Measurements from ENCODE around the gene SUSD3. TPM values are rescaled to one million over a fixed set of nuclear protein-coding genes. Genes with fewer than 3 reads are reported as not detected.

The SUSD3 gene
- total RNA-seq, 2 donors from 2014 or later, result 53.1 to 56.8 TPM

DNA sequence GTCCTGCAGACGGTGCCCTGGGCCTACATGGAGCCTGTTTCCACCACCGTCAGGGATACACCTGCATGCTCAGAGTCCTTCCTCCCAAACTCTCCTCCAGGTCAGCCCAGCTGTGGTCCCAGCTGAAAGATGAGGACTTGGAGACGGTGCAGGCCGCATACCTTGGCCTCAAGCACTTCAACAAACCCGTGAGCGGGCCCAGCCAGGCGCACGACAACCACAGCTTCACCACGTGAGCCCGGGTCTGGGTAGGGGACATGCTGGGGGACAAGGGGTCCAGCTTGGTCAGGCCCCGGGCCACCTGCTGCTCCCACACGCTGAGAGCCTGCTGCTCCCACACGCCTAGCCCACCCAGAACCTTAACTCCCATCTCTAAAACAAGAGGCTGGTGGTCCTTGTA lies 20.9 kb downstream of the SUSD3 start:
- H3K27ac Mint-ChIP-seq, result no peak overlapping the region
- DNase-seq, result no peak
- no peak for ATAC-seq (replicated peaks in 1 of 2)

DNA sequence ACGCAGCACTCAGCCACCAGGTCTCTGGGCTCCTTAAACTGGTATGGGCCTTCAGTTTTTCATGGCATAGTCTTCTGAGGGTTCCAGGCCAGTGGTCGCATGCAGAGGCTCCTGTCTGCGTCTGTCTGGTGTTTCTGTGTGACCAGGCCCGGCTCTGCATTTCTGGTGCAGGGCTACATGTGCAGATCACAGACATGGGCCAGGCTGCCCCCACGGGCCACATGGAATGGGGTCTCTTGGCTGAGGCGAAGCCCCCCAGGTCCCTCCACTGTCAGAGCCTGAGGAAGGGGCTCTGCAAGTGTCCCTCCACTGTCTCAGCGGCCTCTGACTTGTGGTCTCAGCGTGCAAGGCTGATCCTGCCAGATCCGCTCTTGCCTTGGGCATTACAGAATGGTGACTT lies 21.9 kb downstream of the SUSD3 start:
- H3K27me3 Mint-ChIP-seq (ENCODE audit: low read depth), result no peaks in the 10 kb centered on the region
- peaks cover 45% of the 10 kb centered on the region for H3K4me1 Mint-ChIP-seq (ENCODE audit: low read depth)
- no peak for DNase-seq
- H3K36me3 Mint-ChIP-seq (ENCODE audit: insufficient read depth in 2 of 2), result peaks cover 13 to 36% of the 10 kb centered on the region in 2 donors
- no peak overlapping the region for H3K27ac Mint-ChIP-seq
- no peak overlapping the region for H3K4me3 Mint-ChIP-seq
- no peak for ATAC-seq (replicated peaks in 1 of 2)
- peaks cover 0 to 3% of the 10 kb centered on the region in 2 donors for H3K9me3 Mint-ChIP-seq

More for the DNA sequence above, 20.9 kb downstream of the SUSD3 start:
- Mint-ChIP-seq H3K4me3 (no peak overlapping the region), H3K9me3 (peaks cover 0 to 2% of the 10 kb centered on the region in 2 donors), H3K36me3 (ENCODE audit: insufficient read depth in 2 of 2) (peaks cover 13 to 30% of the 10 kb centered on the region in 2 donors), H3K27me3 (ENCODE audit: low read depth) (no peaks in the 10 kb centered on the region), H3K4me1 (ENCODE audit: low read depth) (peaks cover 53% of the 10 kb centered on the region)

DNA sequence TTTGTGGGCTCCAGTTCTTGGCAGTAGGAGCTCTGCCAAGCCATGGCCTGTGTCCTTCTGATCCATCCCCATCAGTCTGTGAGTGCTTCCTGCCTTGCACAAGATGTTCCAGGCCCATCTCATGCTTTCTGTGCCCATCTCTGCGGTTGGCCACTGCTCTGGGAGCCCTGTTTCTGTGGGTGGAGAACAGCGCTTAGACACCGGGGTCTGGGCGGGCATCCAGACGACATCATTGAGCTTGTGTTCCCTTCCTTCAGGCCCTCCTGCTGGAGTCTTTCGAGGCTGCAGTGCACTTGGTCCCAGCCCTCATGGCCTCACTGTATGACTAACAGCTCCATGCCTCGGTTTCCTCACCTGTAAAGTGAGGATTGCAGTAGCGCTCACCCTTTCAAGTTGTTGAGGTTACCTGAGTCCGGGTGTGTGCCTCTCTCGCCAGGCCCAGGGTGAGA lies 22.6 kb downstream of the SUSD3 start:
- no peak for ATAC-seq (replicated peaks in 1 of 2)

DNA sequence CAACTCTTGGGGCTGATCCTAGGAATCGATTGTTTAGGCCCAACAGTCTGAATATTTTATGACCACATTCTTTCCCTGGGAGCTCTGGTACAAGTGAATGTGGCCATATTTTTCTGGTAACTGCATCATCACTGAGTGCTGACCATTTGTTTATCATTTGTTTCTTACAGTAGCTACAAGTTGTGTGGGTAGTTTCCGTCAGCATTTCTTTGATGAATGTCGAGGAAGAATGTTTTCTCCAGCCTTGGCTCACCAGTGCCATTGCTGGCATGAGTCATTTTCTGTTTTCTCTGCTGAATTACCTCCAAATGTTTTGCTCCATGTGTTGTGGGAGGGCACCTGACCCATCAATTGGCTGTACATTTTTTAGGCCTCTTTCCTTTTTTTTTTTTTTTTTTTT lies 23.4 kb downstream of the SUSD3 start:
- Mint-ChIP-seq H3K27ac (peak overlapping the region; percentile 24), H3K36me3 (ENCODE audit: insufficient read depth in 2 of 2) (peaks cover 19 to 42% of the 10 kb centered on the region in 2 donors), H3K4me3 (no peak overlapping the region), H3K27me3 (ENCODE audit: low read depth) (no peaks in the 10 kb centered on the region), H3K4me1 (ENCODE audit: low read depth) (peaks cover 44% of the 10 kb centered on the region), H3K9me3 (peaks cover 0 to 5% of the 10 kb centered on the region in 2 donors)
- DNase-seq, result no peak
- ATAC-seq (replicated peaks in 1 of 2), result no peak

More for the DNA sequence above, 22.6 kb downstream of the SUSD3 start:
- DNase-seq, result no peak
- H3K27ac Mint-ChIP-seq, result peak overlapping the region; percentile 55
- H3K9me3 Mint-ChIP-seq, result peaks cover 0 to 5% of the 10 kb centered on the region in 2 donors
- H3K4me1 Mint-ChIP-seq (ENCODE audit: low read depth), result peaks cover 51% of the 10 kb centered on the region
- H3K4me3 Mint-ChIP-seq, result no peak overlapping the region
- no peaks in the 10 kb centered on the region for H3K27me3 Mint-ChIP-seq (ENCODE audit: low read depth)
- peaks cover 15 to 41% of the 10 kb centered on the region in 2 donors for H3K36me3 Mint-ChIP-seq (ENCODE audit: insufficient read depth in 2 of 2)

DNA sequence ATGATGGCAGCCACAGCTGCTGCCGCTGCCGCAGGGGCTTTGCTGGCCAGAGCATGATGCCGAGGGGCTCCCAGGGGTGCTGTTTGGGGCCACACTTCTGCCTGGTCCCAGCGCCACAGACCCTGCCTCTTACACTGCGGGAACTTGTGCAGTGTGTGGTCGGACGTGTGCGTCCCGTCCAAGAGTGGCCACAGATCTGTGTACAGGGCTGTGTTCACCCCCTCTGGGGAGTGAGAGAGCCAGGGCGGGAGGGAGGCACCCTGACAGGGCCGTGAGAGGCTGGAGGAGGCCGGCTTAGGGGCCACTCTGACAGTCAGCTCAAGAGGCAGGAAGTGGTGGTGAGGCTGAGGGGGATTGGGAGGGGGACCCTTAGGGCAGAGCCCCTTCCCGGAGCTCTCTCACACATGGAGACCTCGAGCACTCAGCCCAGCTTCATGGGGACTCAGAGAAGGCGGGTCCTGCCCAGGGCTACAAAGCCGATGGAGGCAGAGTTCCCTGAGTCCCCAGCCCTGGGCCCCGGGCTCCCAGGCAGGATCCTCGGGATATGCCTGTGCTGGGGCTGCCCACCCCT lies 24.4 kb downstream of the SUSD3 start:
- peak overlapping the region; percentile 90 for H3K27ac Mint-ChIP-seq
- peaks cover 42% of the 10 kb centered on the region for H3K4me1 Mint-ChIP-seq (ENCODE audit: low read depth)
- H3K36me3 Mint-ChIP-seq (ENCODE audit: insufficient read depth in 2 of 2), result peaks cover 19 to 39% of the 10 kb centered on the region in 2 donors
- DNase-seq (no peak), ATAC-seq (replicated peaks in 1 of 2) (peak; percentile 48 to 61)
- no peaks in the 10 kb centered on the region for H3K27me3 Mint-ChIP-seq (ENCODE audit: low read depth)
- peaks cover 0 to 5% of the 10 kb centered on the region in 2 donors for H3K9me3 Mint-ChIP-seq
- peak overlapping the region; percentile 43 to 71 for H3K4me3 Mint-ChIP-seq

DNA sequence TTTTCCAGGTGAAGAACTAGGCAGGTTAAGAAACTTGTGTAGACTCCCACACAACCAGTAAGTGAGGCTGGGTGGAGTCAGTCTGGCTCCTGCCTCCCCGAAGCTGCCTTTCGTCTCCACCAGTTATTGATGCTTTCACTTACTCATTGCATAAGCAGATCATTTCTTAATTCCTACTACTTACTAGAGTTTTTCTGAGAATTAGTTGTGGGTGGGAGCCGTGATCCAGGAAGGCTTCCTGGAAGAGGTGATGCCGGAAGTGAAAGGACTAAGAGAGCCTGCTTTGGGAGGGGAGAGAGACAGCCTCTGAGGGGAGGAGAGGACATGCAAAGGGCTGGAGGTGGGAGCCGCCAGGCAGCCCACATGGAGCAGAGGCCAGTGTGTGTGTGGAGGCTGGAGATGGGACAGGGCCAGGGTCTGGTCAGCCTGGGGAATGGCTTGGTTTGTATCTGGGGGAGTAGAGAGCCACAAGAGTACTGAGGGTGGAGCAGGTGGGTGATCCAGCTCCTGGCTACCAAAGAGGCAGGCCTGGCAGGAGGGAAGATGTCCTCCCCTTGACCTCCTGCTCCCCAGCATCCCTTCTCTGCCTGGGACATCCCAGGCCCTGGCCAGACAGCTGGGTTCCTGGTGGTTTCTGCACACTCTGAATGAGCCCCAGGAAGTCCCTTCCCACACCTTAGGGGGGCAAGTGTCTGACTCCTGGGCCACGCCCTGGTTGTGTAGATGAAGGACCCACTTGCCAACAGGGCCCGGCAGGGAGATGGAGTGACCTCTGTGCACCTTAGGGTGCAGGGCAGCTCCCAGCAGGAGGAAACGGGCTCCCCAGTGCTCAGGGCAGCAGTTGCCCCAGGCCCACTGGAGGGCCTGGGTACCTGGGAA lies 25.3 kb downstream of the SUSD3 start:
- ATAC-seq (replicated peaks in 1 of 2) (peak; percentile 73 to 83), DNase-seq (peak; percentile 38 to 54)

DNA sequence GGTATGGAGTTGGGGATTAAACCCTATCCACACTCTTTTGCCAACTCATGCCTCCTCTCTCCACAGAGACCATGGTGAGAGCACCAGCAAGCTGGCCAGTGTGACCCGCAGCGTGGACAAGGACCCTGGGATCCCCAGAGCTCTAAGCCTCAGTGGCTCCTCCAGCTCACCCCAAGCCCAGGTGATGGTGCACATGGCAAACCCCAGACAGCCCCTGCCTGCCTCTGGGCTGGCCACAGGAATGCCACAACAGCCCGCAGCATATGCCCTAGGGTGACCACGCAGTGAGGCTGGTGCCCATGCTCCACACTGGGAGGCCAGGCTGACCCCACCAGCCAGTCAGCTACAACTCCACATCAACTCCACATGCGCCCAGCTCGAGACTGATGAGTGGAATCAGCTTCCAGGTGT lies 26.0 kb downstream of the SUSD3 start:
- DNase-seq, result no peak
- H3K36me3 Mint-ChIP-seq (ENCODE audit: insufficient read depth in 2 of 2), result peaks cover 22 to 44% of the 10 kb centered on the region in 2 donors
- no peaks in the 10 kb centered on the region for H3K27me3 Mint-ChIP-seq (ENCODE audit: low read depth)
- H3K27ac Mint-ChIP-seq, result no peak overlapping the region
- no peak overlapping the region for H3K4me3 Mint-ChIP-seq
- no peak for ATAC-seq (replicated peaks in 1 of 2)
- peaks cover 56% of the 10 kb centered on the region for H3K4me1 Mint-ChIP-seq (ENCODE audit: low read depth)
- H3K9me3 Mint-ChIP-seq, result peaks cover 0 to 5% of the 10 kb centered on the region in 2 donors

More for the DNA sequence above, 25.3 kb downstream of the SUSD3 start:
- peak overlapping the region; percentile 71 to 78 for H3K4me3 Mint-ChIP-seq
- peaks cover 0 to 5% of the 10 kb centered on the region in 2 donors for H3K9me3 Mint-ChIP-seq
- no peaks in the 10 kb centered on the region for H3K27me3 Mint-ChIP-seq (ENCODE audit: low read depth)
- H3K36me3 Mint-ChIP-seq (ENCODE audit: insufficient read depth in 2 of 2), result peaks cover 19 to 41% of the 10 kb centered on the region in 2 donors
- peak overlapping the region; percentile 90 for H3K27ac Mint-ChIP-seq
- peaks cover 49% of the 10 kb centered on the region for H3K4me1 Mint-ChIP-seq (ENCODE audit: low read depth)

DNA sequence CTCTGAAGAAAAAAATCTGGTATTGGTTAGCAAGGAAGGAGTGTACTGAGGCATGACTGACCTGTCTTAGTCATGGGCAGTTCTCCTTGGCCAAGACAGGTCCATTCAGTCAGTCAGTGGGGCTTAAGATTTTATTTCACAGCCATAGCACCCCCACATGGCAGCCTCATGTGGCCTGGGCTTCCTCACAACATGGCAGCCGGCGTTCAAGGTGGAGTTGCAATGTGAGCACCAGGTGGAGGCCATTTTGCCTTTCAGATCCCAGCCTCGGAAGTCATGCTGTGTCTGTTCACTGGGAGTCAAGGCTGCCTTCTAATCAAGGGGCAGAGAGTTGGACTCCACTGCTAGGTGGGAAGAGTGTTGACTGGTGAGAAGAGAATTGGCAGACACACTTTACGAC lies 27.2 kb downstream of the SUSD3 start:
- Mint-ChIP-seq H3K36me3 (ENCODE audit: insufficient read depth in 2 of 2) (peaks cover 24 to 50% of the 10 kb centered on the region in 2 donors), H3K4me1 (ENCODE audit: low read depth) (peaks cover 64% of the 10 kb centered on the region), H3K27ac (no peak overlapping the region), H3K4me3 (no peak overlapping the region), H3K9me3 (peaks cover 0 to 8% of the 10 kb centered on the region in 2 donors), H3K27me3 (ENCODE audit: low read depth) (no peaks in the 10 kb centered on the region)
- DNase-seq (no peak), ATAC-seq (replicated peaks in 1 of 2) (no peak)

DNA sequence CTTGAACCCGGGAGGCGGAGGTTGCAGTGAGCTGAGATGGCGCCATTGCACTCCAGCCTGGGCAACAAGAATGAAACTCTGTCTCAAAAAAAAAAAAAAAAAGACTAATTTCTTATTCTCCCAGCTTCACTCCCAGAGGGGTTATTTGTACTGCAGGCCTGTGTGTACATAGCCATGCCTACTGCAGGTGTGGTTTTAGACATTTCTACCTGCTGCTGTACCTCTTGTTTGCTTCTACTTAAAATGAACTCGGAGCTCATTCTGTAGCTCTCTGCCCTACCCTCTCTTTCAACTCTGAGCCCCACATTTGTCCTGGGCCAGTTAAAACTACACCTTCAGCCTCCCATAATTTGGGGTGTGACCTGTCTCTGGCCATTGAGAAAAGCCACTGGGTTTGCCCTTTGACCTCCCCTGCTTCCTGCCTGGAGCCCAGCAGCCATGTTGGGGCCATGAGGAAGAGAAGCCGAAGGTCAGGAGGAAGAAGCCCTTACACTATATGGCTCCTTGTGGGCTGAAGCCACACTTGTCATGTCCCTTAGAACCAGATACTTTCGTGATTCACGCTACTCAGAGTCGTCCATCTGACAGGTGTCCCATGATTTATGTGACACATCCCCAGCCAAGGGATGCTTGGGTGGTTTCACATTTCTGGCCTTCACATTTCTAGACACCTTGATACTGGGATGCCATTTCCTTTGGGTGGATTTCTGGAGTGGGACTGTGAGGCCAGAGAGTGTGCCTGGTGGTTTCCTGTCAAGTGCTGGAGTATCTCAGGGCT lies 28.1 kb downstream of the SUSD3 start:
- Mint-ChIP-seq H3K4me1 (ENCODE audit: low read depth) (peaks cover 72% of the 10 kb centered on the region), H3K27ac (no peak overlapping the region)
- DNase-seq, result no peak

DNA sequence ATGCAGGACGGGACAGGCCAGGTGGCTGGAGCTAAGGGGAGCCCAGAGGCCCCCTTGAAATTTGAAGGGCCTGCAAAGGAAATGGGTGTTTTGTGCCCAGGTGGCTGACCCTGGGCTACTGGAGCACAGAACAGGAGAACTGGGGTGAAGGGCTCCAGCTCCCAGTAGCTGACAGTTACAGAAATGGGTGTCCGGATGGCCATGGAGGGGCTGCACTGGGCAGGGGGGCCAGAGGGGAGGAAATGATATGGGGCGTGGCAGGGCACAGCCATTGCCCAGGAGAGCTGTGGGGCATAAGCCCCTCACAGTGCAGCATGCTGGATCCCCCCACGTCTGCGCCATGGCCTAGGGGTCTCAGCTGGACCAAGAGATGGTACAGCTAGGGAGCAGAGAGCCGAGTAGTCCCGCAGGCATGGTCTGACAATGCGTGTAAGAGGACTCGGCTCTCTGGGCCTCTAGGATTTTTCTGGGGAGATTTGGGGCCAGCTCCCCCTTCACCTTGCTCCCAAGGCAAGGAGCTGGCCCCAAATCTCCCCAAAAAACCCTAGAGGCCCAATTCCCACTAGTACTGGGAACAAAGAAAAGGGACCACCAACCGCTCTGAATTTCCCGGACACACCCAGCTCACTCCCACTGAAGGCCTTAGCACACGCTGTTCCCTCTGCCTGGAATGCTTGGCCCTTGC lies 29.6 kb downstream of the SUSD3 start:
- Mint-ChIP-seq H3K4me3 (no peak overlapping the region), H3K4me1 (ENCODE audit: low read depth) (peaks cover 72% of the 10 kb centered on the region), H3K9me3 (peaks cover 5 to 13% of the 10 kb centered on the region in 2 donors), H3K36me3 (ENCODE audit: insufficient read depth in 2 of 2) (peaks cover 29 to 44% of the 10 kb centered on the region in 2 donors), H3K27me3 (ENCODE audit: low read depth) (no peaks in the 10 kb centered on the region), H3K27ac (no peak overlapping the region)
- ATAC-seq (replicated peaks in 1 of 2), result no peak
- DNase-seq, result no peak

More for the DNA sequence above, 28.1 kb downstream of the SUSD3 start:
- H3K4me3 Mint-ChIP-seq, result no peak overlapping the region
- peaks cover 5 to 13% of the 10 kb centered on the region in 2 donors for H3K9me3 Mint-ChIP-seq
- no peaks in the 10 kb centered on the region for H3K27me3 Mint-ChIP-seq (ENCODE audit: low read depth)
- H3K36me3 Mint-ChIP-seq (ENCODE audit: insufficient read depth in 2 of 2), result peaks cover 30 to 50% of the 10 kb centered on the region in 2 donors
- no peak for ATAC-seq (replicated peaks in 1 of 2)

DNA sequence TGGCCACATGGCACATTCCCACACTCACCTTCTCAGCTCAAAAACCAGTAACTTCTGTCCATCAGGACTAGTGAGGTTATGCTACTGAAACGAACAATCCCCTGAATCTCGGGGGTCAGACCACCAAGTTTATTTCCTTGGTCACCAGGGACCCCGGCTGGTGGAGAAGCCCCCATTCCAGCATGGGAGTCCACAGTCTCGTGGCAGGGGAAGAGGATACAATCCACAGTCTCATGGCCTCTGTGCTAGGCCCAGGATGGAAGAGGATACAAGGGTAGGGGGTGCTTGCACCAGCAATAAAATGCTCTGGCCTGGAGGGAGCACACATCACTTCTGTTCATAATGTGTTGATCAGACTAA lies 30.1 kb downstream of the SUSD3 start:
- H3K4me3 Mint-ChIP-seq, result no peak overlapping the region
- no peaks in the 10 kb centered on the region for H3K27me3 Mint-ChIP-seq (ENCODE audit: low read depth)
- H3K4me1 Mint-ChIP-seq (ENCODE audit: low read depth), result peaks cover 72% of the 10 kb centered on the region
- ATAC-seq (replicated peaks in 1 of 2), result no peak
- peaks cover 5 to 11% of the 10 kb centered on the region in 2 donors for H3K9me3 Mint-ChIP-seq
- DNase-seq, result no peak
- H3K36me3 Mint-ChIP-seq (ENCODE audit: insufficient read depth in 2 of 2), result peaks cover 27 to 43% of the 10 kb centered on the region in 2 donors
- no peak overlapping the region for H3K27ac Mint-ChIP-seq

DNA sequence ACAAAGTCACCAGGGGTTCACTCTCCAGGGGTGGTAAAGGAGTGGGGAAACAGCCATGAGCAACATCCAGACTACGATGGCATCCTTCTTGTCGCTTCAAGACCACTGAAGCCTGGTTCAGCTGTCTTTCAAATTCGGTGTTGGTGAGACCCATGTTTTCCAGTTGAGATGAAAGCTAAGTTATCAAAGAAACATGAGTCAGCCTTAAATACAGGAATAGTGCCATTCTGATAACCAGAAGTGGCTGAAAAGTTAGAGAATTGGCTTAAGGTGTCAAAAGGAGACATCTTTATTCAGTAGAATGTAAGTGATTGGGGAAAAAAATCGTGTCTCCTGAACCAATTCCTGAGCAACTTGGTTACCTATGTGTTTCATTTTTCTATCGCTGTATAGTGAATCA lies 30.5 kb downstream of the SUSD3 start:
- ATAC-seq (replicated peaks in 1 of 2) (no peak), DNase-seq (no peak)
- peaks cover 5 to 10% of the 10 kb centered on the region in 2 donors for H3K9me3 Mint-ChIP-seq
- no peak overlapping the region for H3K27ac Mint-ChIP-seq
- H3K4me3 Mint-ChIP-seq, result no peak overlapping the region
- peaks cover 25 to 41% of the 10 kb centered on the region in 2 donors for H3K36me3 Mint-ChIP-seq (ENCODE audit: insufficient read depth in 2 of 2)
- no peaks in the 10 kb centered on the region for H3K27me3 Mint-ChIP-seq (ENCODE audit: low read depth)
- H3K4me1 Mint-ChIP-seq (ENCODE audit: low read depth), result peaks cover 72% of the 10 kb centered on the region
